ENCODE results near the gene OR2T34.
"Not testable (repeated sequence)": the region's sequence is repeated elsewhere in the genome, so short reads cannot be mapped to it uniquely, and the experiment has no call there.

OR2T34 gene

GRCh38 chr1:248551027-248551426 is 23.5 kb downstream of the OR2T34 start:
- DNase-seq (ENCODE audit: low read depth), result not testable (repeated sequence)

- DNase-seq (ENCODE audit: low read depth), result not testable (repeated sequence)
These were observed 27.2 kb downstream of the OR2T34 start for GRCh38 chr1:248547383-248547782.

GRCh38 chr1:248537449-248537848 is 37.1 kb downstream of the OR2T34 start:
- DNase-seq (ENCODE audit: low read depth), result not testable (repeated sequence)

All from activated T-cell treated with anti-CD3 and anti-CD28 coated beads for 48 hours (primary cell).